B cell (primary cell): ENCODE results near the gene PRH1. TPM values are rescaled to one million over a fixed set of nuclear protein-coding genes. Genes with fewer than 3 reads are reported as not detected.

Experiments used
- ATAC-seq: fragments of 200-7000 bp; cut with Tn5 transposase; one replicate; pipeline ENCODE4 v1.10.0; 2021; ENCODE audit warnings: low read depth, mild to moderate bottlenecking, moderate number of reproducible peaks, moderate library complexity
- CTCF ChIA-PET: fragments of 350-600 bp; sonication (Branson Sonifier 250); formaldehyde crosslinking; loops from one replicate; lab custom pipeline; 2021; ENCODE audit warnings: antibody characterized with exemption, inconsistent platforms; lab: Charles Lee
- POLR2A ChIA-PET: fragments of 350-600 bp; sonication (Branson Sonifier 250); formaldehyde crosslinking; loops from one replicate; lab custom pipeline; 2021; ENCODE audit warnings: antibody characterized with exemption; lab: Charles Lee
- DNase-seq: peaks from one replicate; pipeline ENCODE4 v3.0.0; 2013
- H2AFZ ChIP-seq: 2 replicates; pipeline ENCODE4 v1.6.1; 2012; ENCODE audit warnings: mild to moderate bottlenecking, low read depth, low read length; ENCODE audit not compliant: insufficient read depth, poor library complexity, severe bottlenecking
- H3K27ac ChIP-seq, 2 donors: 1 replicate in 1 of 2; 2 replicates in 1 of 2; pipeline ENCODE4 v1.5.1; 2012 to 2013; ENCODE audit warnings: low read length in 2 of 2, mild to moderate bottlenecking in 2 of 2, moderate library complexity in 1 of 2
- H3K27me3 ChIP-seq, 4 experiments: fragments of 200-600 bp in 1 of 4; sonication (generic) in 1 of 4; replicated peaks in 1 of 4; 1 replicate in 2 of 4; 2 replicates in 2 of 4; pipeline versions ENCODE4 v1.6.1 to v1.7.0; 2013 to 2016; ENCODE audit warnings: low read length in 3 of 4, mild to moderate bottlenecking in 2 of 4, mixed read lengths in 1 of 4, moderate library complexity in 1 of 4; ENCODE audit not compliant: insufficient read depth in 4 of 4, control insufficient read depth in 3 of 4; ENCODE audit errors: control extremely low read depth in 1 of 4
- H3K36me3 ChIP-seq, 2 experiments: replicated peaks in 1 of 2; 1 replicate in 1 of 2; 2 replicates in 1 of 2; pipeline versions ENCODE4 v1.6.1 to v1.7.1; 2013; ENCODE audit warnings: low read length in 1 of 2; ENCODE audit not compliant: insufficient read depth in 2 of 2, control insufficient read depth in 1 of 2; ENCODE audit errors: control extremely low read depth in 1 of 2, extremely low read depth in 1 of 2
- H3K4me1 ChIP-seq, 2 donors: fragments of 200-600 bp in 1 of 2; sonication (generic) in 1 of 2; 1 replicate in 1 of 2; 2 replicates in 1 of 2; pipeline versions ENCODE4 v1.5.1 to v1.6.1; 2013 to 2017; ENCODE audit warnings: low read length in 2 of 2; ENCODE audit not compliant: control insufficient read depth in 2 of 2, insufficient read depth in 2 of 2
- H3K4me2 ChIP-seq: replicated peaks from 2 replicates; pipeline ENCODE3; 2012; ENCODE audit warnings: mild to moderate bottlenecking, low read depth, low read length; ENCODE audit not compliant: poor library complexity, severe bottlenecking
- H3K4me3 ChIP-seq, 5 experiments: fragments of 200-600 bp in 1 of 5; sonication (generic) in 1 of 5; 1 replicate in 3 of 5; 2 replicates in 2 of 5; pipeline versions ENCODE4 v1.5.1 to v1.7.0; 2011 to 2016; ENCODE audit warnings: low read length in 4 of 5, mild to moderate bottlenecking in 4 of 5, low read depth in 2 of 5, control low read depth in 1 of 5, moderate library complexity in 1 of 5; ENCODE audit not compliant: insufficient read depth in 1 of 5; ENCODE audit errors: control extremely low read depth in 1 of 5, extremely low read depth in 1 of 5
- H3K79me2 ChIP-seq: fragments of 200-600 bp; sonication (generic); one replicate; pipeline ENCODE4 v1.6.0; 2016; ENCODE audit warnings: low read length; ENCODE audit not compliant: control insufficient read depth, insufficient read depth
- H3K9ac ChIP-seq: fragments of 200-600 bp; sonication (generic); 2 replicates; pipeline ENCODE4 v1.6.1; 2017; ENCODE audit warnings: mild to moderate bottlenecking, low read length, moderate library complexity
- H3K9me3 ChIP-seq, 3 donors: one replicate each; pipeline versions ENCODE4 v1.6.1 to v1.7.1; 2013; ENCODE audit warnings: low read length in 2 of 3; ENCODE audit not compliant: control insufficient read depth in 2 of 3, insufficient read depth in 1 of 3; ENCODE audit errors: control extremely low read depth in 1 of 3
- H4K20me1 ChIP-seq: 2 replicates; pipeline ENCODE4 v1.6.0; 2012; ENCODE audit warnings: mild to moderate bottlenecking, low read length; ENCODE audit not compliant: insufficient read depth, control insufficient read depth, poor library complexity, severe bottlenecking
- H3K27ac Mint-ChIP-seq: one replicate; pipeline ENCODE4 v1.8.0; 2021; ENCODE audit warnings: mixed read lengths
- H3K27me3 Mint-ChIP-seq: one replicate; pipeline ENCODE4 v1.8.0; 2021; ENCODE audit warnings: mixed read lengths
- H3K4me1 Mint-ChIP-seq: one replicate; pipeline ENCODE4 v1.8.0; 2021; ENCODE audit warnings: mixed read lengths
- H3K4me3 Mint-ChIP-seq: one replicate; pipeline ENCODE4 v1.8.0; 2021; ENCODE audit warnings: mixed read lengths
- H3K9me3 Mint-ChIP-seq: one replicate; pipeline ENCODE4 v1.8.0; 2022; ENCODE audit warnings: mixed read lengths; ENCODE audit not compliant: insufficient read depth
- EZH2 ChIP-seq: IDR thresholded peaks from 2 replicates; pipeline ENCODE4 v1.6.1; 2012; ENCODE audit warnings: borderline replicate concordance, low read depth, mild to moderate bottlenecking, moderate library complexity, low read length; ENCODE audit not compliant: insufficient read depth, poor library complexity, severe bottlenecking
- WGBS: methylation state at CpG from one replicate; pipeline ENCODE4 v1.1.5; 2013; ENCODE audit warnings: missing lambda C conversion rate; ENCODE audit not compliant: insufficient coverage; 5-methylcytosine and 5-hydroxymethylcytosine counted together
- intact Hi-C: fragments of 100-400 bp; cut with micrococcal nuclease; formaldehyde crosslinking; loops from one replicate; pipeline ENCODE4 v1.10.0; 2022
- polyA plus RNA-seq: library from polyadenylated mRNA; depleted of rRNA; stranded (reverse); fragments of >200 nt; gene quantifications from 2 replicates; pipeline ENCODE4 v1.2.3, GENCODE V29; 2012
- total RNA-seq, 2 donors: library from RNA; stranded (reverse); fragments of 120-200 nt in 1 of 2; gene quantifications; 1 replicate in 1 of 2; 2 replicates in 1 of 2; pipeline versions ENCODE4 v1.2.3 to v1.2.4, GENCODE V29; 2013 to 2022
- TF ChIP-seq, protein P1 (sequence below): fragments of 200-600 bp; IDR thresholded peaks from one replicate; pipeline ENCODE4 v1.8.0; 2022; ENCODE audit warnings: antibody characterized with exemption, mild to moderate bottlenecking

The PRH1 gene
- total and polyA plus RNA-seq, 2 donors (not counting 1 experiment from before 2014, with no cell fraction given): 5.9 to 39.7 TPM

DNA sequence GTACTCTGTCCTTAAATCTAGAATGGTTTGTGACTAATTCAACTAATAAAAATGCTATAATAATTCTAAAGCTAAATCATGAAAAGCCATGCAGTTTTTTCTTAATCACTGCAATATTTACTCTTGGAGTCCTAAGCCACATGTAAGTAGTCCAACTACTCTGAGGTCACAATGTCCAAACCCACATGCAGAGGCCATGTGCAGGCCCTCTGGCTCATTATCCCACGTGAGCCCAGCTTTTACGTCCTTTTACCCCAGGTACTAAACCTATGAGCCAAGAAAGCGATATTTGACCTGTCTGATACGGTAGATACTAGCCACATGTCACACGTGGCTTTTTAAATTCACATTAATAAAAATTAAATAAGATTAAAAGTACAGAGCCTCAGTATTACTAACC is 12.8 kb upstream of the PRH1 start:
- no peaks in the 10 kb centered on the region for H3K79me2 ChIP-seq
- intact Hi-C loops: no loop called here
- no peak overlapping the region for H3K4me3 ChIP-seq
- Mint-ChIP-seq H3K27ac (no peak overlapping the region), H3K4me3 (no peak overlapping the region), H3K9me3 (no peaks in the 10 kb centered on the region), H3K27me3 (no peaks in the 10 kb centered on the region), H3K4me1 (no peaks in the 10 kb centered on the region)
- no peak for DNase-seq
- ATAC-seq: no peak
- 100% methylated on average over 2 of the region's 5 CpGs for WGBS
- H3K4me2 ChIP-seq: no peak overlapping the region
- no peaks in the 10 kb centered on the region for H3K27me3 ChIP-seq
- TF ChIP-seq EZH2: no peak
- no peaks in the 10 kb centered on the region for H3K36me3 ChIP-seq
- H3K9me3 ChIP-seq: peaks cover 0 to 8% (median 1%) of the 10 kb centered on the region in 3 donors
- no peak overlapping the region for H2AFZ ChIP-seq
- ChIA-PET CTCF (no interaction called here), POLR2A (no interaction called here)
- H3K27ac ChIP-seq: no peak overlapping the region
- H3K9ac ChIP-seq: no peak overlapping the region
- H3K4me1 ChIP-seq: no peaks in the 10 kb centered on the region
- no peaks in the 10 kb centered on the region for H4K20me1 ChIP-seq

DNA sequence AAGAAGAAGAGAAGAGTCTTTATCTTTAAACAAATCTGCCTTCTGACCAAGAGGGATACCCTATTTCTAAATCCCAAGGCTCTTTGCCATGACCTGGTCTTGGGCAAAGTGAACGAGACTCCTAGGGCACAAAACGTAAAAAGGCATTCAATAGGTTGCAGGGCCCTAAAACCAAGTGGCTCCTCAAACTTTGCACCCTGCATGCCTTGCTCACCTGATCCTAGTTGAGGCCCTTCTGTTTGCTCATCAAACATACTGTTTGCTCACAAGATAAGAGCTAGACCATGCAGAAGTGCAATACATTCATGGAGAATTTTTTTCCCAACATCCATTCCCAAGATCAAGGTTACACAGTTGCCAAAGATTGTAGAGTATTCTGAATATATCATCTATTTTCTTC is 7.9 kb upstream of the PRH1 start:
- Mint-ChIP-seq H3K9me3 (no peaks in the 10 kb centered on the region), H3K27ac (no peak overlapping the region), H3K4me3 (no peak overlapping the region), H3K4me1 (no peaks in the 10 kb centered on the region), H3K27me3 (no peaks in the 10 kb centered on the region)
- Histone ChIP-seq H3K4me2 (no peak overlapping the region), H4K20me1 (no peaks in the 10 kb centered on the region), H3K9me3 (no peaks in the 10 kb centered on the region), H3K27ac (no peak overlapping the region), H2AFZ (no peak overlapping the region), H3K4me3 (no peak overlapping the region), H3K9ac (no peak overlapping the region), H3K36me3 (peaks cover 0 to 4% of the 10 kb centered on the region in 2 experiments), H3K4me1 (no peaks in the 10 kb centered on the region), H3K79me2 (no peaks in the 10 kb centered on the region), H3K27me3 (no peaks in the 10 kb centered on the region)
- intact Hi-C loops: no loop called here
- ChIA-PET CTCF (no interaction called here), POLR2A (no interaction called here)
- no peak for DNase-seq
- WGBS: 100% methylated on average over 2 of the region's 2 CpGs
- ATAC-seq: no peak
- no peak for TF ChIP-seq EZH2
- TF ChIP-seq, protein P1, sequence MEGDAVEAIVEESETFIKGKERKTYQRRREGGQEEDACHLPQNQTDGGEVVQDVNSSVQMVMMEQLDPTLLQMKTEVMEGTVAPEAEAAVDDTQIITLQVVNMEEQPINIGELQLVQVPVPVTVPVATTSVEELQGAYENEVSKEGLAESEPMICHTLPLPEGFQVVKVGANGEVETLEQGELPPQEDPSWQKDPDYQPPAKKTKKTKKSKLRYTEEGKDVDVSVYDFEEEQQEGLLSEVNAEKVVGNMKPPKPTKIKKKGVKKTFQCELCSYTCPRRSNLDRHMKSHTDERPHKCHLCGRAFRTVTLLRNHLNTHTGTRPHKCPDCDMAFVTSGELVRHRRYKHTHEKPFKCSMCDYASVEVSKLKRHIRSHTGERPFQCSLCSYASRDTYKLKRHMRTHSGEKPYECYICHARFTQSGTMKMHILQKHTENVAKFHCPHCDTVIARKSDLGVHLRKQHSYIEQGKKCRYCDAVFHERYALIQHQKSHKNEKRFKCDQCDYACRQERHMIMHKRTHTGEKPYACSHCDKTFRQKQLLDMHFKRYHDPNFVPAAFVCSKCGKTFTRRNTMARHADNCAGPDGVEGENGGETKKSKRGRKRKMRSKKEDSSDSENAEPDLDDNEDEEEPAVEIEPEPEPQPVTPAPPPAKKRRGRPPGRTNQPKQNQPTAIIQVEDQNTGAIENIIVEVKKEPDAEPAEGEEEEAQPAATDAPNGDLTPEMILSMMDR: no peak
